ENCODE results near the gene PIRT.
A peak's percentile ranks its signal among the peaks of the same experiment; 100 is the strongest.
"Not testable (repeated sequence)": the region's sequence is repeated elsewhere in the genome, so short reads cannot be mapped to it uniquely, and the experiment has no call there.

The PIRT gene

DNA sequence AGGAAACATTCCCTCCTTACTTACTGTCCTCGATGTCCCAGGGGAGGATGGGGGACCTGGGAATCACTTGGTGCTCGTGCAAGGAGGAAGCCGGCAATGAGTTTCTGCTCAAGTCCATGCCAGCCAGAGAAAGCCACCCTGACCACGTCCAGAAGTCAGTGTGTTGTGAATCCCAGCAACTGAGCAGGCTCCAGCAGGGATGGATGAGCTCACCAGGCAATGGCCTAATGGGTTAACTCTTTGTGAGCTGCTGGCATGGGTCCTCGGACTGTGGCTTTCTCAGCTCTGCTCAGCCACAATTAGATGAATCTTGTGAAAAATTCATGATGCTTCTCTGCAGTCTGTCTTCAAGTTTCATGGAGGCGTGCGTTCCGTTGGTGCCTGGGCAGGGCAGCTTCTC lies at the start of gene PIRT:
Gene PIRT, minus strand, starts transcription at position 167 of the 400 bp plus-strand sequence. CDS start 12,442 bp downstream, outside the sequence.
- DNase-seq (ENCODE audit: low read depth in 2 of 2) = no peak

GRCh38 chr17:10881959-10882358 lies 44.1 kb upstream of the PIRT start:
- no peak for DNase-seq (ENCODE audit: low read depth in 2 of 2)

GRCh38 chr17:10879190-10879836 lies 41.4 kb upstream of the PIRT start:
- no peak for DNase-seq (ENCODE audit: low read depth in 2 of 2)

DNA sequence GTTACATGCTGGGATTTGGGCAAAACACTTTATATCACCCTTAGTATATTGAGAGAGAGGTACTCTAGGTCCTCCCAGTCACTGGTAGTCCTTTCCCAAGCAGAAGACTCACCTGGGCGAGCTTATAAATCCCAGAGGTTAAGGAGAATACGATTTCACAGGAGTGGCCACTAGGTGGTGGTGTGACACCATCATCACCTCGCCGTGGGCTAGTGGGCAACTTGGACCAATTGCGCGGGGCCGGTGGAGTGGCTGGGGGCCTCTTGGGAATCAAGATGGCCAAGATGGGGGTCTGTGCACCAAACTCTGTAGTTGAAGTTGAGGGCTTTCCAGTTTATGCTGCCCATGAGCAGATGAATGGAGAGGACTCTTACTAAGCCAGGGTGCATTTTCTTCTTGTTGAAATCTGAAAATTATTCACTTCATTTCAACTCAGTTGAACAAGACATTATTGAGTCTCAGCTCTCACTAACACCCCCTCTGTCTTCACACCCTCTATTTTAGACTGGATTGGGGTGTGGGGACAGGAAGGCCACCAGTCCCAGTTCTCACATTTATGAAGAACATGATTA lies 38.2 kb upstream of the PIRT start:
- peak in 1 of 2 donors; percentile 9 for DNase-seq (ENCODE audit: low read depth in 2 of 2)

DNA sequence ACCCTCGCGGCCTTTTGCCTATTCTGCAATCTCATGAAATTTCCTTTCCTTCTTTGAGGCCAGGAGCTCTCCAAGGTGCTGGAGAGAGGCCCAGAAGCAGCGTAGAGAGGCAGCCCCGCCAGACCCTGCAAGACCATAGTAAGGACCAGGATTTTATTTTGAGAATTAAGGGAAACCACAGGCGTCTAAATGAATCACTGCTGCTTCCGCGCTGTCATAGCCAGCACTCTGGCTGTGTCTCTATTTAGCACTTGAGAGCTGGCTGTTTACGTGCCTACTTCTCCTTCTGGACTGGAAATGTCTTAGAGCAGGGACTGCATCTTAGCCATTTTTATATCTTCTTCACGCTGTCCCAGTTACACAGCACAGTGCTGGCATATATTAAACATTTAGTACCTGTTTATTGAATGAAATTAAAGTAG lies 37.6 kb upstream of the PIRT start:
- no peak for DNase-seq (ENCODE audit: low read depth in 2 of 2)

DNA sequence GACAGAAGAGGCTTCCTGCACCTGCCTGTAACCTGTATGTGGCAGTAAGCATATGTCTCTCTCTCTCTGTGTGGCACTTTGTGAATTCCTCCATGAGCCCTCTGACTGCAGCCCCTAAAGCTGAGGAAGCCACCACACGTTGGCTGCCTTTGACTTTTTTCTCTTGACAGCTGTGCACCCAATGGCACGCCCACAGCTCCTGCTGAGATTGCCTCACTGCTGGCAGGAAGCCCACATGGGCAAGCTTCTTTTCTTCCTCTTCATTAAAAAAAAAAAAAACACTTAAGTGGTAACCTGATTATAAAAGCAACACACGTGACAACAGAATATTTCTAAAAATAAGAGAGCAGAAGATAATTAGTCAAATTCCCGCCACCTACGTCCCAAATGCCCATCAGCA lies 34.0 kb upstream of the PIRT start:
- DNase-seq (ENCODE audit: low read depth in 2 of 2) = no peak

GRCh38 chr17:10870336-10871050 lies 32.6 kb upstream of the PIRT start:
- DNase-seq (ENCODE audit: low read depth in 2 of 2) = no peak

DNA sequence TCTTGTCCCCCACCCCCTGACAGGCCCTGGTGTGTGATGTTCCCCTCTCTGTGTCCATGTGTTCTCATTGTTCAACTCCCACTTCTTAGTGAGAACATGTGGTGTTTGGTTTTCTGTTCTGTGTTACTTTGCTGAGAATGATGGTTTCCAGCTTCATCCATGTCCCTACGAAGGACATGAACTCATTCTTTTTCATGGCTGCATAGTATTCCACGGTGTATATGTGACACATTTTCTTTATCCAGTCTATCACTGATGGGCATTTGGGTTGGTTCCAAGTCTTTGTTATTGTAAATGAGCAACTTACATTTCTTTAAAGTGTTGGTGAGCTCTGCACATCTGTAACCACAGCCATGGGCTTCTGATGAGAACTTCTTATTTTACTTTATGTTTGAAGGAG lies 30.9 kb upstream of the PIRT start:
- not testable (repeated sequence) for DNase-seq (ENCODE audit: low read depth in 2 of 2)

GRCh38 chr17:10859051-10859450 lies 21.2 kb upstream of the PIRT start:
- DNase-seq (ENCODE audit: low read depth in 2 of 2) = no peak

DNA sequence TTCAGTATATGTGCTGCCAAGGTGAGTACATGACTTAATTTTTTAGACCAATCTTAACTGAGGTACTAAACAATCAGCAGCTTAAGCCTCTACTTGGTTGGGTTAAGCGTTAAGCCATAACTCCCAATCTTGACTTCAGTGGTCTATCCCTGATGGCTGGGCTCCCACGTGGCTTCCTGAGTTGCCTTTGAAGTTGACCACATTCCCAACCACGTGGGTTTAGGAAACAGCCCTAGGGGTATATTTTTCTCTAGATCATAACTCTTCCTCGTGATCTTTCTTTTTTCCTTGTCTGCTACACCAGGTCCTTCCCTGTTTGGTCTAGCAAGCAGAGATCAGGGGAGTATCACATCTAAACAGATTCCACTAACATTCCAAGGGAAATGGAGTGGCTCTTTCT lies 20.1 kb upstream of the PIRT start:
- no peak for DNase-seq (ENCODE audit: low read depth in 2 of 2)

DNA sequence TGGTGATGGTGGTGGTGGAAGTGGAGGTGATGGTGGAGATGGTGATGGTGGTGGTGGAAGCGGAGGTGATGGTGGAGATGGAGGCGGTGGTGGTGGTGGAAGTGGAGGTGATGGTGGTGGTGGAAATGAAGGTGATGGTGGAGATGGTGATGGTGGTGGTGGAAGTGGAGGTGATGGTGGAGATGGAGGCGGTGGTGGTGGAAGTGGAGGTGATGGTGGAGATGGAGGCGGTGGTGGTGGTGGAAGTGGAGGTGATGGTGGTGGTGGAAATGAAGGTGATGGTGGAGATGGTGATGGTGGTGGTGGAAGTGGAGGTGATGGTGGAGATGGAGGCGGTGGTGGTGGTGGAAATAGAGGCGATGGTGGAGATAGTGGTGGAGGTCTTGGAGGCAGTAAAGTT lies 8.7 kb upstream of the PIRT start:
- not testable (repeated sequence) for DNase-seq (ENCODE audit: low read depth in 2 of 2)

GRCh38 chr17:10845388-10845751 lies 7.5 kb upstream of the PIRT start:
- DNase-seq (ENCODE audit: low read depth in 2 of 2) = no peak

DNA sequence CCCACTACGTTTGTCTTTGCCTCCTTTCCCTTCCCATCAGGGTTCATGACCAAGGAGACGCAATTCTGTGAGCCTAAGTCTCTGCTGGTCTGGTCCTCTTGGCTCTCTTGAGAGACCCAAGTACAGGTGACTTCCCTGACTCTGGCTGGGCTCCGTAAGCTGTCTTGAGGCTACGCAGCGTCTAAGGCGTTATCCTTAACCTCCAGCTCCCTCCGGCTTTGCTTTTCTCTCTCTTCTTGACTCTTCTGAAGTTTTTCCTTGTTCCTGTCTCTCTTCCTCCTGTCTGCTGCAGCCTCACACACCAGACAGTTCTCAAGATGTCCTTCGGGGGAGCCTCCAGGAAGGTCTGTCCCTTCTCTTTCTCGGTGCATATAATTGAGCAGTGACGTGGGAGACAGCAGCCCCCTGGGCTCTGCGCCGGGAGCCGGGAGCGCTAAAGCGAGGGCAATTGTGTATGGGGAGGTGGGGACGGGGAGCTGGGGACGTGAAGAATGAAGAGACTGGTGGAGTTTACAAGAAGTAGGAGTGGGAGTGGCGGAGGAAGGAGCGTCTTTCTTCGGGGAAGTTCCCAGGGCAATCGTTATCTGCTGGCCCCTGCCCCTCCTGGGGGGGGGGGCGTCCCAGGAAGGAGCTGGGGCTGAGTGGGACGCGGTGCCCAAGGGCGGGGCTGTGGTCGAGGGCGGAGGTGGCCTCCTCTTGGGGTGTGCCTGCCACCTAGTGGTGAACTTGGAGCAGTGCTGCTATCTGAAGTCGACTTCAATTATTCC lies 6.9 kb upstream of the PIRT start:
- peak; percentile 66 to 70 for DNase-seq (ENCODE audit: low read depth in 2 of 2)

DNA sequence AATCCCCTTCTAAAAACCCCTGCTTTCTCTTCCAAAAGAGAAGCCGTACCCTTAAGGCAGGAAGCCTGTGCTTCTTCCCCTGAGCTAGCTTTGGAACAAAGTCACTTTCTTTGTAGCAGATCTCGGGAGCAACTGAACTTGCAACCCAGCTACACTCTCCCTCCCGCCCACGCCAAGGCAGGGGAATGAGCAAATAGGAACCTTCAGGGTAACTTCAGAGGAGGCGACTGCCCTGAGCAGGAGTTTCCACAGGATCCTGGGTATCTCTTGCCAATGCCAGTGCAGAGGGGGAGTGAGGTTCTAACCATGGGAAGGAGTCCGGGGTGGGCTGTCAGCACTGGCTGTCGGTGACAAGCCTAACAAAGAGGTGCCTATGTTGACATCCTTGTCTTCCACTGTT lies 5.9 kb upstream of the PIRT start:
- no peak for DNase-seq (ENCODE audit: low read depth in 2 of 2)

GRCh38 chr17:10842658-10843057 lies 4.8 kb upstream of the PIRT start:
- no peak for DNase-seq (ENCODE audit: low read depth in 2 of 2)

DNA sequence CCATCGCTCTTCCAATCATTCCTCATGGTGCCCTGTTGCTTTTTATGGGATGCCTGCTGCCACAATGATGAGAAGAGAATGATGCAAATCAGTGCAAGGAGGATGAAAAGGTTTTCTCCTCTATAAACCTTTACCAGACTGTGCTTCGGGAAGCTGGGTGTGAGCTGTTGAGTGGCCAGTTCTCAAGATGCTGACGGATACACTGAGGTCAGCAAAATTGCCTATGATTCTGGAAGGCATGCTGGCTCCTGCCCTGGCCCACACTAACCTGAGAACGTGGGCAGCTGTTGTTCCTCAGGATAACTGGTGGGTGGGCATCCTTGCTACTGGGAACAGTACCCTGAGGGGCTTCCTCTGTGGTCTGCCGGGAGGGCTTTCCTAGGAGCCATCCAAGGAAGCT lies 795 bp upstream of the PIRT start:
- no peak for DNase-seq (ENCODE audit: low read depth in 2 of 2)

GRCh38 chr17:10836966-10837590 lies 809 bp downstream of the PIRT start:
- DNase-seq (ENCODE audit: low read depth in 2 of 2) = no peak

DNA sequence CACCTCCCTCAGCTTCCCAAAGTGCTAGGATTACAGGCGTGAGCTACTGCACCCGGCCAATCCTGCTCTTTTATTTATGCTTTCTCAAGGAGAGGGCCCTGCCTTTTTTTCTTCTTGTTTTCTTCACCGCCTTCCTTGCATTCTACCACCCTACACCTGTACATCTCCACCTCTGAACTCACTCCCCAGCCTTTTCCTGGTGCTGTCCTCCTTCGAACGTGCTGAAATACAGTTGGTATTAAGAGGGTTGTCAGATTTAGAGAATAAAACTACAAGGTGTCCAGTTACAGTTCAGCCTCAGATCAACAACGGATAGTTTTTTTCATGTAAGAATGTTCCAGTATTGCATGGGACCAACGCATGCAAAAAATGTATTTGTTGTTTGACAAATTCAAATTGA lies 1.7 kb downstream of the PIRT start:
- no peak for DNase-seq (ENCODE audit: low read depth in 2 of 2)

DNA sequence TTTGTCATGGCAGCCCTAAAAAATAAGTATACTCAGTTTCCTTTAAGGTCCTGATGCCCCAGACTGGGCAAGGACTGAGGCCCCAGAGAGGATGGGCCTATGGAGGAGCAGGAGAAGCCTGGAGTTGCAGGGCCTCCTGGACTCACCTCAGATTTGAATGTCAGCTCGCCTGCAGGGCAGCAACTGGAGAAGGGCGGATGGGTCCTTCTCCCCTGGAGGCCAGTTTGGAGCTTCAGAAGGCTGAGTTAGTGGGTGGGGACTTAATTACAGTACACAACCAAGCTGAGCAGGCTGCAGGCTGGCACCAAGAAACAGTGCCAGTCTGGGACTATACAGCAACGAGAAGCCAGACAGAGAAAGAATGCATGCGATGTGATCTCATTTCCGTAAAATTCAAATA lies 6.2 kb downstream of the PIRT start:
- no peak for DNase-seq (ENCODE audit: low read depth in 2 of 2)

DNA sequence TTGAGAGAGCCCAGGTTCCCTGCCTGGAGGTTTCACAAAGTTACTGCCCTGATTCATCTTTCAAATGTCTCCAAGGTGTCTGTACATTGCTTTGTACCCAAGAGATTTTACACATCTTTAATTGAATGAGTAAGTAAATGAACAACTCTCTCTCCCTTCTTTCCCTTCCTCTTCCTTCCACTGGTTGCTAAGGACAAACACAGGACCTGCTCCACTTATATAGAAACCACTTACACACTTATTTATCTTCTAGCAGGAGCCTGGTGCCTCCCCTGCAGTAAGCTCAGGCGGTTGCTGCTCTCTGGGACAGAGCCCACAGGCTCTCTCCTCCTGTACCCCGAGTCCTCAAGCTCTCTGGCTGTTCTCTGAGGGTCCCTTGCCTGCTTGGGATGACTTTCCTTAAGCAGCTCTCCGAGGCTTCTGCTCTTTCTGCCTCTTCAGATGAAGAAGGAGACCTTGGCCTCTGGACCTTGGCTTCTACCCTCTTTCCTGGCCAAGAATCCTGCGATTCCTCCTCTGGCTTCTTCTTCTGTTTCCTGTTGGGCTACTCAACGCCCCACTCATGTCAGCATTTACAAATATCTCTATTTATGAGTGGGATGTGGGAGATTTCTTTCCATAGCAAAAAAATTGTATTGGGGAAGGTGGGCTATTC lies 9.9 kb downstream of the PIRT start:
- no peak for DNase-seq (ENCODE audit: low read depth in 2 of 2)

DNA sequence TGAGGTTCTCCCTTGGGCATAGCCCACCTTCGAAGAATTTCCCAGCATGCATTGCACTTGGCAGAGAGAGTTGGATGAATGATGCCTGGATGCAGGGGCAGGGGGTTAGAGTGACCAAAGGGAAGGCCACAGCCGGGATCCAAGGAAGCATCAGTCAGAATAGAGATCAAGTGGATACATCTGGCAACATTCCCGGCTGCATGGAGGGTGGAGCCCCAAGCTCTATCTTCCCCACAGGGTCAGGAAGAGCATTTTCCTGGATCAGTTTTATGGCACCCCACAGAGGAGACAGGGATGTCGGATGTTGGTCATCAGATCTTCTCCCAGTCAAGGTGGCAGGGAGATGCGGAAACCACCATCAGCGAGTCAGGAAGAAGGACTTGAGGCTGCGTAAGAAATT lies 13.0 kb downstream of the PIRT start:
- no peak for DNase-seq (ENCODE audit: low read depth in 2 of 2)

GRCh38 chr17:10821770-10822169 lies 16.1 kb downstream of the PIRT start:
- no peak for DNase-seq (ENCODE audit: low read depth in 2 of 2)

Data from stimulated activated CD4-positive, alpha-beta T cell treated with anti-CD3 and anti-CD28 coated beads, Interleukin-1b, Interleukin-23, amount 100 ng/mL, for 4 hours (primary cell).